Upper lobe of right lung (tissue), 1 donor: Measurements from ENCODE around the gene CRELD2. TPM values are rescaled to one million over a fixed set of nuclear protein-coding genes. Genes with fewer than 3 reads are reported as not detected.

Experiments used
- ATAC-seq: fragments of 200-7000 bp; cut with Tn5 transposase; one replicate; pipeline ENCODE4 v1.9.1; 2020; ENCODE audit warnings: mild to moderate bottlenecking, moderate library complexity
- DNase-seq: peaks from one replicate; pipeline ENCODE4 v3.0.0-alpha.2; 2020
- H3K27ac ChIP-seq: fragments of 200-600 bp; one replicate; pipeline ENCODE4 v1.8.0; 2022
- H3K27me3 ChIP-seq: fragments of 200-600 bp; one replicate; pipeline ENCODE4 v1.8.0; 2022; ENCODE audit warnings: mild to moderate bottlenecking
- H3K36me3 ChIP-seq: fragments of 200-600 bp; one replicate; pipeline ENCODE4 v1.8.0; 2022
- H3K4me1 ChIP-seq: fragments of 200-600 bp; one replicate; pipeline ENCODE4 v1.8.0; 2022
- H3K4me3 ChIP-seq: fragments of 200-600 bp; one replicate; pipeline ENCODE4 v1.8.0; 2022; ENCODE audit warnings: mild to moderate bottlenecking
- H3K9me3 ChIP-seq: fragments of 200-600 bp; one replicate; pipeline ENCODE4 v1.8.0; 2022
- CTCF ChIP-seq: fragments of 200-600 bp; IDR thresholded peaks from one replicate; pipeline ENCODE4 v1.8.0; 2022; ENCODE audit warnings: antibody characterized with exemption
- intact Hi-C: fragments of 100-400 bp; cut with DNase I; formaldehyde crosslinking; loops from one replicate; pipeline ENCODE4 v1.11.0; 2022
- total RNA-seq: library from RNA; stranded (reverse); fragmentation: NEBNext Ultra II Directional; extraction: Animal tissue kit (Norgen Biotek cat#: 25700); gene quantifications from one replicate; pipeline ENCODE4 v1.2.1, GENCODE V29; 2021
- donor health status: DM: no; HTN: yes; CAD: no; lungs with severe emphysema.

The CRELD2 gene
- total RNA-seq, 1 donor from 2014 or later, result 44.2 TPM

- no peaks in the 10 kb centered on the region for H3K9me3 ChIP-seq
- peak; percentile 68 for DNase-seq
- no peaks in the 10 kb centered on the region for H3K27me3 ChIP-seq
- H3K4me1 ChIP-seq, result peaks cover 59% of the 10 kb centered on the region
- TF ChIP-seq CTCF, result no peak
- H3K36me3 ChIP-seq, result peaks cover 12% of the 10 kb centered on the region
- H3K27ac ChIP-seq, result peak overlapping the region; percentile 87
- intact Hi-C loops, result no loop called here
- no peak overlapping the region for H3K4me3 ChIP-seq
- no peak for ATAC-seq
These were observed 50.6 kb downstream of the CRELD2 start for GRCh38 chr22:49968831-49969661.

GRCh38 chr22:49969751-49970527 lies 51.5 kb downstream of the CRELD2 start:
- Histone ChIP-seq H3K27ac (peak overlapping the region; percentile 65), H3K4me3 (no peak overlapping the region), H3K36me3 (peaks cover 4% of the 10 kb centered on the region), H3K27me3 (no peaks in the 10 kb centered on the region), H3K9me3 (no peaks in the 10 kb centered on the region), H3K4me1 (peaks cover 50% of the 10 kb centered on the region)
- ATAC-seq, result no peak
- intact Hi-C loops, result no loop called here
- DNase-seq, result peak; percentile 66
- TF ChIP-seq CTCF, result no peak

- Histone ChIP-seq H3K4me1 (peaks cover 42% of the 10 kb centered on the region), H3K27me3 (no peaks in the 10 kb centered on the region), H3K27ac (peak overlapping the region; percentile 77), H3K9me3 (no peaks in the 10 kb centered on the region), H3K36me3 (no peaks in the 10 kb centered on the region), H3K4me3 (peak overlapping the region; percentile 54)
- ATAC-seq (peak; percentile 85), DNase-seq (peak; percentile 99)
- TF ChIP-seq CTCF, result no peak
- intact Hi-C loops, result no loop called here
These were observed 52.2 kb downstream of the CRELD2 start for GRCh38 chr22:49970528-49971231.

GRCh38 chr22:49971232-49972162 lies 53.1 kb downstream of the CRELD2 start:
- TF ChIP-seq CTCF, result no peak
- peaks cover 34% of the 10 kb centered on the region for H3K4me1 ChIP-seq
- DNase-seq, result peak; percentile 97
- no peaks in the 10 kb centered on the region for H3K9me3 ChIP-seq
- intact Hi-C loops, result no loop called here
- H3K27ac ChIP-seq, result peak overlapping the region; percentile 77
- no peaks in the 10 kb centered on the region for H3K27me3 ChIP-seq
- H3K36me3 ChIP-seq, result no peaks in the 10 kb centered on the region
- ATAC-seq, result peak; percentile 79
- peak overlapping the region; percentile 54 for H3K4me3 ChIP-seq
